T-cell (primary cell): ENCODE measurements around the gene SPSB3. TPM values are rescaled to one million over a fixed set of nuclear protein-coding genes. Genes with fewer than 3 reads are reported as not detected.

ENCODE experiments used
- ATAC-seq, 4 experiments: fragments of 200-7000 bp in 3 of 4; fragments of 150-1000 bp in 1 of 4; cut with Tn5 transposase; replicated peaks in 1 of 4; 1 replicate in 3 of 4; 2 replicates in 1 of 4; pipeline ENCODE4 v1.10.0; 2021; ENCODE audit warnings: moderate library complexity in 3 of 4, mild to moderate bottlenecking in 2 of 4, moderate number of reproducible peaks in 1 of 4
- CTCF ChIA-PET, 2 donors: fragments of 300-600 bp; sonication (Branson Sonifier 250); formaldehyde crosslinking; loops; one replicate each; lab custom pipeline; 2022; ENCODE audit warnings: antibody characterized with exemption in 2 of 2; lab: Charles Lee
- POLR2A ChIA-PET, 2 donors: fragments of 300-600 bp; sonication (Branson Sonifier 250); formaldehyde crosslinking; loops; one replicate each; lab custom pipeline; 2022; ENCODE audit warnings: antibody characterized with exemption in 2 of 2; lab: Charles Lee
- DNase-seq, 35 experiments: peaks; one replicate each; pipeline versions ENCODE4 v3.0.0 to v3.0.0-alpha.2; 2013 to 2023
- H3K27ac ChIP-seq: one replicate; pipeline ENCODE4 v1.5.1; 2013; ENCODE audit warnings: low read length
- H3K27me3 ChIP-seq, 2 experiments: replicated peaks in 1 of 2; 1 replicate in 1 of 2; 2 replicates in 1 of 2; pipeline versions ENCODE4 v1.6.1 to v1.7.0; 2013; ENCODE audit warnings: low read length in 1 of 2, mixed read lengths in 1 of 2; ENCODE audit not compliant: control insufficient read depth in 2 of 2, insufficient read depth in 2 of 2; ENCODE audit errors: extremely low read depth in 1 of 2
- H3K36me3 ChIP-seq, 2 donors: 1 replicate in 1 of 2; 2 replicates in 1 of 2; pipeline versions ENCODE4 v1.6.1 to v1.7.0; 2013; ENCODE audit warnings: low read length in 1 of 2; ENCODE audit not compliant: control insufficient read depth in 2 of 2, insufficient read depth in 1 of 2; ENCODE audit errors: extremely low read depth in 1 of 2
- H3K4me1 ChIP-seq, 2 experiments: 1 replicate in 1 of 2; 2 replicates in 1 of 2; pipeline versions ENCODE4 v1.6.1 to v1.7.0; 2013; ENCODE audit warnings: low read length in 2 of 2, mixed read lengths in 1 of 2; ENCODE audit not compliant: insufficient read depth in 2 of 2, control insufficient read depth in 1 of 2; ENCODE audit errors: extremely low read depth in 1 of 2
- H3K4me3 ChIP-seq, 2 donors: 1 replicate in 1 of 2; 2 replicates in 1 of 2; pipeline versions ENCODE4 v1.5.1 to v1.7.0; 2013; ENCODE audit warnings: mild to moderate bottlenecking in 2 of 2, low read length in 1 of 2, moderate library complexity in 1 of 2; ENCODE audit not compliant: control insufficient read depth in 1 of 2; ENCODE audit errors: extremely low read depth in 1 of 2
- H3K9me3 ChIP-seq: 2 replicates; pipeline ENCODE4 v1.7.0; 2013
- H3K27ac Mint-ChIP-seq, 2 donors: one replicate each; pipeline ENCODE4 v1.8.0; 2020 to 2021; ENCODE audit warnings: mild to moderate bottlenecking in 2 of 2, mixed read lengths in 2 of 2
- H3K27me3 Mint-ChIP-seq, 2 donors: one replicate each; pipeline ENCODE4 v1.8.0; 2021 to 2022; ENCODE audit warnings: mixed read lengths in 2 of 2
- H3K36me3 Mint-ChIP-seq: one replicate; pipeline ENCODE4 v1.8.0; 2021; ENCODE audit warnings: mixed read lengths
- H3K4me1 Mint-ChIP-seq, 3 donors: one replicate each; pipeline ENCODE4 v1.8.0; 2020 to 2022; ENCODE audit warnings: mixed read lengths in 3 of 3, mild to moderate bottlenecking in 1 of 3
- H3K4me3 Mint-ChIP-seq, 3 donors: one replicate each; pipeline ENCODE4 v1.8.0; 2020 to 2022; ENCODE audit warnings: mild to moderate bottlenecking in 3 of 3, mixed read lengths in 3 of 3, moderate library complexity in 3 of 3
- H3K9me3 Mint-ChIP-seq, 3 donors: one replicate each; pipeline ENCODE4 v1.8.0; 2020 to 2022; ENCODE audit warnings: mixed read lengths in 3 of 3
- WGBS: methylation state at CpG from one replicate; pipeline ENCODE4 v1.1.5; 2013; ENCODE audit warnings: missing lambda C conversion rate; ENCODE audit not compliant: insufficient coverage; 5-methylcytosine and 5-hydroxymethylcytosine counted together
- total RNA-seq, 35 experiments: library from RNA in 6 of 35; stranded (reverse) in 6 of 35; fragments of 120-200 nt in 1 of 35; gene quantifications; one replicate each; pipeline versions ENCODE4 v1.2.1 to v1.2.4 and lab custom pipeline; 2013 to 2026

SPSB3 gene
- total RNA-seq (100 to 1,000 TPM in 3 of 5 donors, 10 to 100 TPM in 2; 67.3 to 162 (median 139) TPM), total RNA-seq (lab: John Stamatoyannopoulos, UW) (16.7 to 206 (median 101) reads per million in 29 experiments)
- 72.5 TPM for total RNA-seq (2013)

- H3K4me1 Mint-ChIP-seq, result peaks cover 10 to 44% (median 34%) of the 10 kb centered on the region in 3 donors
- H3K27ac ChIP-seq, result peak within 1 kb of the TSS; percentile 57
- peak; percentile 87 to 99 (median 94) for DNase-seq
- no peaks in the 10 kb centered on the region for H3K36me3 Mint-ChIP-seq
- H3K27ac Mint-ChIP-seq, result peak within 1 kb of the TSS; percentile 86 to 88
- WGBS, result under 1% methylated on average over 99 of the region's 102 CpGs
- peak within 1 kb of the TSS; percentile 75 to 91 (median 89) for H3K4me3 Mint-ChIP-seq
- peaks cover 16 to 48% of the 10 kb centered on the region in 2 donors for H3K36me3 ChIP-seq
- CTCF ChIA-PET, result interaction anchor here (0.5 to 1.3 kb wide), 15 partner anchors 8 to 1447 kb away, joined by 3 to 16 read pairs (median 4); partner anchors contain the start of genes EME2 (in 1 of the 2), FAHD1 (in 1 of the 2), HAGH (in 1 of the 2) and JPT2 (in 1 of the 2)
- peak within 1 kb of the TSS; percentile 72 to 73 for H3K4me3 ChIP-seq
- H3K9me3 Mint-ChIP-seq, result no peaks in the 10 kb centered on the region
- POLR2A ChIA-PET, result interaction anchor here (0.5 to 1.2 kb wide), 7 partner anchors 10 to 706 kb away, joined by 3 to 7 read pairs (median 4); partner anchors contain the start of genes RPS2 (in 1 of the 2), TRAF7 (in 1 of the 2) and UQCC4 (in 1 of the 2)
- no peaks in the 10 kb centered on the region for H3K27me3 ChIP-seq
- H3K9me3 ChIP-seq, result no peaks in the 10 kb centered on the region
- peak; percentile 87 to 88 (median 87) for ATAC-seq
- no peaks in the 10 kb centered on the region for H3K27me3 Mint-ChIP-seq
- H3K4me1 ChIP-seq, result peaks cover 2 to 70% of the 10 kb centered on the region in 2 experiments
Observed at GRCh38 chr16:1782408-1783264, at the start of gene SPSB3, which contains the start of gene NUBP2. SPSB3 (minus strand) TSS chr16:1782571; CDS start chr16:1781483, 1,088 bp downstream. NUBP2 (plus strand) TSS chr16:1782960; CDS start chr16:1783021, 61 bp downstream.

GRCh38 chr16:1831186-1832075, 49.1 kb upstream of the SPSB3 start:
- CTCF ChIA-PET, result no interaction called here
- Histone ChIP-seq H3K4me3 (no peak overlapping the region), H3K27me3 (no peaks in the 10 kb centered on the region), H3K27ac (no peak overlapping the region), H3K4me1 (peaks cover 8 to 16% of the 10 kb centered on the region in 2 experiments), H3K9me3 (no peaks in the 10 kb centered on the region), H3K36me3 (no peaks in the 10 kb centered on the region)
- H3K4me3 Mint-ChIP-seq, result no peak overlapping the region
- no peaks in the 10 kb centered on the region for H3K9me3 Mint-ChIP-seq
- peaks cover 24 to 36% (median 26%) of the 10 kb centered on the region in 3 donors for H3K4me1 Mint-ChIP-seq
- ATAC-seq, result no peak
- POLR2A ChIA-PET, result no interaction called here
- H3K27ac Mint-ChIP-seq, result no peak overlapping the region
- no peak for DNase-seq
- peaks cover 3% of the 10 kb centered on the region for H3K36me3 Mint-ChIP-seq
- 93% methylated on average over 13 of the region's 19 CpGs for WGBS
- H3K27me3 Mint-ChIP-seq, result no peaks in the 10 kb centered on the region

- peaks cover 3% of the 10 kb centered on the region for H3K36me3 Mint-ChIP-seq
- POLR2A ChIA-PET, result no interaction called here
- no peak overlapping the region for H3K4me3 ChIP-seq
- H3K27ac Mint-ChIP-seq, result no peak overlapping the region
- H3K4me1 ChIP-seq, result peaks cover 9 to 24% of the 10 kb centered on the region in 2 experiments
- H3K9me3 ChIP-seq, result no peaks in the 10 kb centered on the region
- no peaks in the 10 kb centered on the region for H3K27me3 ChIP-seq
- no peaks in the 10 kb centered on the region for H3K27me3 Mint-ChIP-seq
- CTCF ChIA-PET, result no interaction called here
- no peak overlapping the region for H3K27ac ChIP-seq
- no peak overlapping the region for H3K4me3 Mint-ChIP-seq
- no peaks in the 10 kb centered on the region for H3K9me3 Mint-ChIP-seq
- no peak for ATAC-seq
- no peaks in the 10 kb centered on the region for H3K36me3 ChIP-seq
- peaks cover 26 to 43% (median 31%) of the 10 kb centered on the region in 3 donors for H3K4me1 Mint-ChIP-seq
- DNase-seq, result no peak
- 88% methylated on average over 3 of the region's 3 CpGs for WGBS
Observed at GRCh38 chr16:1830213-1830612, 47.8 kb upstream of the SPSB3 start.

GRCh38 chr16:1828645-1829410, 46.5 kb upstream of the SPSB3 start:
- Histone ChIP-seq H3K36me3 (no peaks in the 10 kb centered on the region), H3K27ac (no peak overlapping the region), H3K27me3 (no peaks in the 10 kb centered on the region), H3K9me3 (no peaks in the 10 kb centered on the region), H3K4me1 (peaks cover 10 to 38% of the 10 kb centered on the region in 2 experiments), H3K4me3 (no peak overlapping the region)
- CTCF ChIA-PET, result no interaction called here
- no peak for DNase-seq
- POLR2A ChIA-PET, result interaction anchor here (0.5 to 0.6 kb wide), 2 partner anchors 10 to 386 kb away, joined by 3 to 4 read pairs; partner anchors contain the start of gene PGP (in 1 of the 2)
- peak overlapping the region; percentile 24 to 94 (median 90) for H3K4me3 Mint-ChIP-seq
- no peaks in the 10 kb centered on the region for H3K27me3 Mint-ChIP-seq
- peaks cover 3% of the 10 kb centered on the region for H3K36me3 Mint-ChIP-seq
- 93% methylated on average over 3 of the region's 11 CpGs for WGBS
- no peaks in the 10 kb centered on the region for H3K9me3 Mint-ChIP-seq
- ATAC-seq, result no peak
- H3K27ac Mint-ChIP-seq, result peak overlapping the region; percentile 34 to 59
- H3K4me1 Mint-ChIP-seq, result peaks cover 33 to 54% (median 44%) of the 10 kb centered on the region in 3 donors

GRCh38 chr16:1826691-1827573, 44.6 kb upstream of the SPSB3 start, which contains the start of the genes FAHD1 and HAGH:
FAHD1 (plus strand) TSS chr16:1827206; CDS start chr16:1827239, 33 bp downstream.
HAGH (minus strand) TSS chr16:1826825; CDS start chr16:1826787, 38 bp downstream.
- H3K9me3 Mint-ChIP-seq, result no peaks in the 10 kb centered on the region
- Histone ChIP-seq H3K27ac (peak within 1 kb of the TSS; percentile 55), H3K27me3 (no peaks in the 10 kb centered on the region), H3K4me3 (peak within 1 kb of the TSS; percentile 87 to 91), H3K36me3 (peaks cover 10% of the 10 kb centered on the region in 2 donors), H3K4me1 (peaks cover 10 to 50% of the 10 kb centered on the region in 2 experiments), H3K9me3 (no peaks in the 10 kb centered on the region)
- H3K27ac Mint-ChIP-seq, result peak within 1 kb of the TSS; percentile 90 to 95
- ATAC-seq, result peak; percentile 84 to 87 (median 86)
- peak; percentile 69 to 96 (median 85) for DNase-seq
- WGBS, result under 1% methylated on average over 101 of the region's 104 CpGs
- no peaks in the 10 kb centered on the region for H3K27me3 Mint-ChIP-seq
- peaks cover 3% of the 10 kb centered on the region for H3K36me3 Mint-ChIP-seq
- ChIA-PET CTCF (interaction anchor here in 1 of 2 donors (1.5 kb wide), 1 partner anchor 44 kb away, joined by 6 read pairs; the partner anchor contains the start of genes NUBP2 and SPSB3), POLR2A (interaction anchor here in 1 of 2 donors (0.7 kb wide), 1 partner anchor 1033 kb away, joined by 3 read pairs; no protein-coding TSS in a partner anchor)
- peaks cover 33 to 56% (median 46%) of the 10 kb centered on the region in 3 donors for H3K4me1 Mint-ChIP-seq
- H3K4me3 Mint-ChIP-seq, result peak within 1 kb of the TSS; percentile 90 to 94 (median 93)
